PC-9 (cell line): Measurements from ENCODE around the gene ZFP14. TPM values are rescaled to one million over a fixed set of nuclear protein-coding genes. Genes with fewer than 3 reads are reported as not detected.

ENCODE experiments used
- BruUV-seq: library from RNA; stranded (reverse); fragments of 400-500 nt; replicated peaks from 2 replicates; lab custom pipeline; 2021; lab: Mats Ljungman, UMichigan
- CTCF ChIA-PET: fragments of 300-600 bp; sonication (Branson Sonifier 250); formaldehyde crosslinking; loops from one replicate; lab custom pipeline; 2022; ENCODE audit warnings: antibody characterized with exemption; lab: Charles Lee
- POLR2A ChIA-PET: fragments of 300-600 bp; sonication (Branson Sonifier 250); formaldehyde crosslinking; loops from one replicate; lab custom pipeline; 2022; ENCODE audit warnings: antibody characterized with exemption; ENCODE audit not compliant: unreplicated experiment; lab: Charles Lee
- DNase-seq, 2 experiments: peaks; one replicate each; pipeline versions ENCODE4 v3.0.0 to v3.0.0-alpha.2; 2015 to 2022; ENCODE audit warnings: mixed read lengths in 1 of 2
- H2AFZ ChIP-seq: fragments of 200-600 bp; sonication (generic); 2 replicates; pipeline ENCODE4 v1.8.1; 2017; ENCODE audit warnings: antibody characterized with exemption
- H3F3A ChIP-seq: fragments of 200-600 bp; sonication (generic); 2 replicates; pipeline ENCODE4 v1.8.1; 2017; ENCODE audit warnings: antibody characterized with exemption, mild to moderate bottlenecking, low read depth; ENCODE audit not compliant: insufficient read depth
- H3K27ac ChIP-seq: fragments of 200-600 bp; sonication (generic); 2 replicates; pipeline ENCODE4 v1.6.1; 2016; ENCODE audit warnings: mixed run types
- H3K27me3 ChIP-seq: fragments of 200-600 bp; sonication (generic); 2 replicates; pipeline ENCODE4 v1.6.1; 2016; ENCODE audit warnings: low read depth, mixed run types; ENCODE audit not compliant: insufficient read depth
- H3K36me3 ChIP-seq: fragments of 200-600 bp; sonication (generic); 2 replicates; pipeline ENCODE4 v1.6.1; 2016; ENCODE audit warnings: low read depth, mixed run types
- H3K4me1 ChIP-seq: fragments of 200-600 bp; sonication (generic); replicated peaks from 2 replicates; pipeline ENCODE4 v1.6.1; 2016; ENCODE audit warnings: mixed run types; ENCODE audit not compliant: insufficient read depth
- H3K4me2 ChIP-seq: fragments of 200-600 bp; sonication (generic); 2 replicates; pipeline ENCODE4 v1.6.1; 2017; ENCODE audit warnings: mixed run types
- H3K4me3 ChIP-seq: fragments of 200-600 bp; sonication (generic); 2 replicates; pipeline ENCODE4 v1.6.1; 2016; ENCODE audit warnings: mixed run types
- H3K79me2 ChIP-seq: fragments of 200-600 bp; sonication (generic); 2 replicates; pipeline ENCODE4 v1.6.1; 2017; ENCODE audit warnings: low read depth, mixed run types
- H3K9me2 ChIP-seq: fragments of 200-600 bp; sonication (generic); 2 replicates; pipeline ENCODE4 v1.8.1; 2017; ENCODE audit warnings: mild to moderate bottlenecking; ENCODE audit not compliant: insufficient read depth
- H3K9me3 ChIP-seq: fragments of 200-600 bp; sonication (generic); 2 replicates; pipeline ENCODE4 v1.8.1; 2016; ENCODE audit warnings: low read depth; ENCODE audit not compliant: insufficient read depth
- H4K20me1 ChIP-seq: fragments of 200-600 bp; sonication (generic); 2 replicates; pipeline ENCODE4 v1.8.1; 2017; ENCODE audit not compliant: insufficient read depth
- CTCF ChIP-seq: fragments of 200-600 bp; sonication (generic); conservative IDR thresholded peaks from 2 replicates; pipeline ENCODE4 v1.6.1; 2017; ENCODE audit warnings: mixed run types, antibody characterized with exemption, mild to moderate bottlenecking, moderate library complexity
- EZH2 ChIP-seq: fragments of 200-600 bp; sonication (generic); IDR thresholded peaks from 2 replicates; pipeline ENCODE4 v1.8.0; 2017; ENCODE audit warnings: antibody characterized with exemption, low read depth
- intact Hi-C: fragments of 100-400 bp; cut with micrococcal nuclease; formaldehyde crosslinking; loops from one replicate; pipeline ENCODE4 v1.10.0; 2022; ENCODE audit not compliant: unreplicated experiment
- total RNA-seq: library from RNA; stranded (reverse); gene quantifications from 2 replicates; pipeline ENCODE4 v1.2.3, GENCODE V29; 2021

ZFP14 gene
- total RNA-seq, 1 experiment from 2014 or later = 6.7 TPM

- no peak overlapping the region; the same call in 1 of the 2 replicates for H3K4me3 ChIP-seq
- H3K27ac ChIP-seq = no peak overlapping the region
- H3K79me2 ChIP-seq = no peaks in the 10 kb centered on the region
- no TSS peak for BruUV-seq
- no peak overlapping the region for H3K4me2 ChIP-seq
- peaks cover 20% of the 10 kb centered on the region; the same call in 1 of the 2 replicates for H3K9me3 ChIP-seq
- intact Hi-C loops = no loop called here
- 0 out of 2 replicates have a peak, but pooled peaks cover 2% of the 10 kb centered on the region for H3K27me3 ChIP-seq
- no peak overlapping the region for H2AFZ ChIP-seq
- DNase-seq = no peak
- no peaks in the 10 kb centered on the region for H3K4me1 ChIP-seq
- no peaks in the 10 kb centered on the region for H3F3A ChIP-seq
- ChIA-PET POLR2A (no interaction called here), CTCF (no interaction called here)
- H3K9me2 ChIP-seq = no peaks in the 10 kb centered on the region
- no peaks in the 10 kb centered on the region for H4K20me1 ChIP-seq
- H3K36me3 ChIP-seq = no peaks in the 10 kb centered on the region
- TF ChIP-seq CTCF = no peak
- TF ChIP-seq EZH2 = no peak
Observed at GRCh38 chr19:36401475-36401874, 22.5 kb upstream of the ZFP14 start.

GRCh38 chr19:36398571-36398970 is 19.6 kb upstream of the ZFP14 start:
- Histone ChIP-seq H3K4me3 (no peak overlapping the region), H2AFZ (no peak overlapping the region), H3K79me2 (no peaks in the 10 kb centered on the region), H3K9me2 (no peaks in the 10 kb centered on the region), H3K36me3 (no peaks in the 10 kb centered on the region), H3K4me1 (no peaks in the 10 kb centered on the region), H3F3A (no peaks in the 10 kb centered on the region), H3K27me3 (0 out of 2 replicates have a peak, but pooled peaks cover 2% of the 10 kb centered on the region), H3K4me2 (no peak overlapping the region), H3K9me3 (peaks cover 24% of the 10 kb centered on the region; the same call in 1 of the 2 replicates), H4K20me1 (no peaks in the 10 kb centered on the region), H3K27ac (no peak overlapping the region)
- POLR2A ChIA-PET = no interaction called here
- TF ChIP-seq EZH2 (no peak), CTCF (no peak)
- CTCF ChIA-PET = no interaction called here
- BruUV-seq = no TSS peak
- intact Hi-C loops = no loop called here
- no peak for DNase-seq

GRCh38 chr19:36392916-36393673 is 14.1 kb upstream of the ZFP14 start:
- BruUV-seq = no TSS peak
- TF ChIP-seq CTCF = no peak
- no peak for TF ChIP-seq EZH2
- H3F3A ChIP-seq = no peaks in the 10 kb centered on the region
- H3K4me2 ChIP-seq = no peak overlapping the region
- H3K27me3 ChIP-seq = no peaks in the 10 kb centered on the region
- H3K9me2 ChIP-seq = no peaks in the 10 kb centered on the region
- no peak overlapping the region for H3K27ac ChIP-seq
- intact Hi-C loops = no loop called here
- ChIA-PET POLR2A (no interaction called here), CTCF (no interaction called here)
- no peaks in the 10 kb centered on the region for H3K79me2 ChIP-seq
- no peak for DNase-seq
- peaks cover 55% of the 10 kb centered on the region for H3K9me3 ChIP-seq
- no peaks in the 10 kb centered on the region for H3K36me3 ChIP-seq
- H3K4me1 ChIP-seq = no peaks in the 10 kb centered on the region
- H4K20me1 ChIP-seq = no peaks in the 10 kb centered on the region
- H2AFZ ChIP-seq = no peak overlapping the region
- H3K4me3 ChIP-seq = no peak overlapping the region
